H1 (cell line): Measurements from ENCODE around the gene MT1F.
"Not testable (repeated sequence)": the region's sequence is repeated elsewhere in the genome, so short reads cannot be mapped to it uniquely, and the experiment has no call there.

Experiments used
- CTCF ChIP-seq, 3 experiments: IDR thresholded peaks; 1 replicate in 2 of 3; 2 replicates in 1 of 3; pipeline versions ENCODE4 v1.5.1 to v1.6.1; 2011; ENCODE audit warnings: low read length in 3 of 3, mild to moderate bottlenecking in 3 of 3, inconsistent platforms in 2 of 3, low read depth in 1 of 3, moderate library complexity in 1 of 3; ENCODE audit not compliant: insufficient read depth in 1 of 3; ENCODE audit errors: control extremely low read depth in 1 of 3
- POLR2A ChIP-seq, 2 experiments: IDR thresholded peaks; 1 replicate in 1 of 2; 2 replicates in 1 of 2; pipeline ENCODE4 v1.6.1; 2011; ENCODE audit warnings: low read depth in 2 of 2, low read length in 2 of 2, mild to moderate bottlenecking in 2 of 2; ENCODE audit errors: control extremely low read depth in 1 of 2
- SP1 ChIP-seq: IDR thresholded peaks from 2 replicates; pipeline ENCODE4 v1.6.1; 2011; ENCODE audit warnings: low read depth, low read length
- ZNF274 ChIP-seq: IDR thresholded peaks from 2 replicates; pipeline ENCODE4 v1.7.0; 2012; ENCODE audit warnings: low read length, borderline replicate concordance; ENCODE audit errors: extremely low read depth

DNA sequence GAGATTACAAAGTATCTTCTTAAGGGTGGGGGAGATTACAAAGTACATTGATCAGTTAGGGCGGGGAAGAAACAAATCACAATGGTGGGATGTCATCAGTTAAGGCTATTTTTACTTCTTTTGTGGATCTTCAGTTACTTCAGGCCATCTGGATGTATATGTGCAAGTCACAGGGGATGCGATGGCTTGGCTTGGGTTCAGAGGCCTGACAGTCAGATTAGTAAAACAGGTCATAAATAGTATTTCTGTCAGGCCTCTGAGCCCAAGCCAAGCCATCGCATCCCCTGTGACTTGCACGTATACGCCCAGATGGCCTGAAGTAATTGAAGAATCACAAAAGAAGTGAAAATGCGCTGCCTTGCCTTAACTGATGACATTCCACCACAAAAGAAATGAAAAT is 16.8 kb downstream of the MT1F start:
- not testable (repeated sequence) for TF ChIP-seq CTCF (IDR thresholded peaks at IDR 0.05; ENCODE audit: control extremely low read depth in 1 of 3, insufficient read depth in 1 of 3, low read depth in 1 of 3, low read length in 3 of 3); SP1; POLR2A (IDR thresholded peaks at IDR 0.05; ENCODE audit: control extremely low read depth in 1 of 2, low read depth in 2 of 2, low read length in 2 of 2); ZNF274
